Neural progenitor cell (in vitro differentiated cells): Measurements from ENCODE around the gene GP2.

Source experiments
- EZH2 ChIP-seq: fragments of 200-600 bp; sonication (generic); IDR thresholded peaks from 2 replicates; pipeline ENCODE4 v1.6.1; 2017; ENCODE audit warnings: antibody characterized with exemption, mild to moderate bottlenecking, moderate library complexity
- EZH2phosphoT487 ChIP-seq: fragments of 200-600 bp; sonication (generic); IDR thresholded peaks from 2 replicates; pipeline ENCODE4 v1.6.1; 2017; ENCODE audit warnings: antibody characterized with exemption
- TF ChIP-seq, protein P1 (sequence below): fragments of 200-600 bp; sonication (generic); IDR thresholded peaks from 2 replicates; pipeline ENCODE4 v1.5.1; 2017; ENCODE audit warnings: antibody characterized with exemption, mild to moderate bottlenecking

DNA sequence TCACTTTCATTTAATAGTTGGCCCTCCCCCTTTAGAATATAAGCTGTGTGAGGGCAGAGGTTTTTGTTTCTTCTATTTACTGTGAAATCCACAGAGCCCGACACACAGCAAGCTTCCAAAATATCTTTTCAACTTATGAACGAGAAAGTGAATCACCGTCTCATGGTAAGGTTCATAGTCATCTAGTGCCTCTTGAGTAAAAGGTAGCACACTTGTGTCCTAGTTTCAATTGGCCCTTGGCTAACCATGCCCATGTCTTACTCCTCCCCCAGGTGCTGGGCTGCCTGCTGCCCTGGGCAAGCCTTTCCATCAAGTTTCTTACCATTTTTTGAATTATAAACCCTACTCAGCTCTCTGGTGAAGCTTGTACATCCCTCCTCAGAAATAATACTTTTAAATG is 12.4 kb upstream of the GP2 start:
- TF ChIP-seq, protein P1, sequence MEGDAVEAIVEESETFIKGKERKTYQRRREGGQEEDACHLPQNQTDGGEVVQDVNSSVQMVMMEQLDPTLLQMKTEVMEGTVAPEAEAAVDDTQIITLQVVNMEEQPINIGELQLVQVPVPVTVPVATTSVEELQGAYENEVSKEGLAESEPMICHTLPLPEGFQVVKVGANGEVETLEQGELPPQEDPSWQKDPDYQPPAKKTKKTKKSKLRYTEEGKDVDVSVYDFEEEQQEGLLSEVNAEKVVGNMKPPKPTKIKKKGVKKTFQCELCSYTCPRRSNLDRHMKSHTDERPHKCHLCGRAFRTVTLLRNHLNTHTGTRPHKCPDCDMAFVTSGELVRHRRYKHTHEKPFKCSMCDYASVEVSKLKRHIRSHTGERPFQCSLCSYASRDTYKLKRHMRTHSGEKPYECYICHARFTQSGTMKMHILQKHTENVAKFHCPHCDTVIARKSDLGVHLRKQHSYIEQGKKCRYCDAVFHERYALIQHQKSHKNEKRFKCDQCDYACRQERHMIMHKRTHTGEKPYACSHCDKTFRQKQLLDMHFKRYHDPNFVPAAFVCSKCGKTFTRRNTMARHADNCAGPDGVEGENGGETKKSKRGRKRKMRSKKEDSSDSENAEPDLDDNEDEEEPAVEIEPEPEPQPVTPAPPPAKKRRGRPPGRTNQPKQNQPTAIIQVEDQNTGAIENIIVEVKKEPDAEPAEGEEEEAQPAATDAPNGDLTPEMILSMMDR = no peak
- TF ChIP-seq EZH2phosphoT487 = no peak
- TF ChIP-seq EZH2 = no peak
